GM10266 (cell line): Measurements from ENCODE around the gene PARK7.
"Not testable (repeated sequence)": the region's sequence is repeated elsewhere in the genome, so short reads cannot be mapped to it uniquely, and the experiment has no call there.

ENCODE experiments used
- DNase-seq: peaks from one replicate; pipeline ENCODE4 v3.0.0; 2012; ENCODE audit errors: extremely low spot score
- CTCF ChIP-seq: IDR thresholded peaks from 2 replicates; pipeline ENCODE4 v1.5.1; 2012; ENCODE audit warnings: mild to moderate bottlenecking, low read depth; ENCODE audit not compliant: control insufficient read depth, insufficient read depth; ENCODE audit errors: missing control alignments

PARK7 gene

DNA sequence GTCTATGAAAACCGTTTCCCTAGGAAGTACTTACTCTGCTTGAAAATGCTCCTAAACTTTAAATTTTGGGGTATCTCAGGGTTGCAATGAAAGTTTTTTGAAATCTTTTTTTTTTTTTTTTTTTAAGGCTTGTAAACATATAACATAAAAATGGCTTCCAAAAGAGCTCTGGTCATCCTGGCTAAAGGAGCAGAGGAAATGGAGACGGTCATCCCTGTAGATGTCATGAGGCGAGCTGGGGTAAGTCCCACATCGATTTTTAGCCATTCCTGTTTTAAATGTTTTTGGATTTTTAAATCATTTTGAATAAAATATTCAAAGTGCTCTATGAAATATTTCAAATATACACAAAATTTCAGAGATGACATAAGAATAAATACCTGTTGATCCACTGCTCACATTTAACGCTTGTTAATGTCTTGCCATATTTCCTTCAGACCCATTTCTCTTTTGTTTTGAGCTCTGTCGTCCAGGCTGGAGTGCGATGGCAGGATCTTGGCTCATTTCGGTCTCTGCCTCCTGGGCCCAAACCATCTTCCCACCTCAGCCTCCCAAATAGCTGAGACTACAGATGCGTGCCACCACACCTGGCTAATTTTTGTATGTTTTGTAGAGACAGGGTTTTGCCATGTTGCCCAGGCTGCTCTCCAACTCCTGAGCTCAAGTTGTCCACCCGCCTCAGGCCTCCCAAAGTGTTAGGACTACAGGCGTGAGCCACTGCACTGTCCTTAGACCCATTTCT, 1.3 kb downstream of the PARK7 start:
- no peak for TF ChIP-seq CTCF
- no peak for DNase-seq

GRCh38 chr1:7963378-7963730, 1.8 kb downstream of the PARK7 start:
- DNase-seq = not testable (repeated sequence)

DNA sequence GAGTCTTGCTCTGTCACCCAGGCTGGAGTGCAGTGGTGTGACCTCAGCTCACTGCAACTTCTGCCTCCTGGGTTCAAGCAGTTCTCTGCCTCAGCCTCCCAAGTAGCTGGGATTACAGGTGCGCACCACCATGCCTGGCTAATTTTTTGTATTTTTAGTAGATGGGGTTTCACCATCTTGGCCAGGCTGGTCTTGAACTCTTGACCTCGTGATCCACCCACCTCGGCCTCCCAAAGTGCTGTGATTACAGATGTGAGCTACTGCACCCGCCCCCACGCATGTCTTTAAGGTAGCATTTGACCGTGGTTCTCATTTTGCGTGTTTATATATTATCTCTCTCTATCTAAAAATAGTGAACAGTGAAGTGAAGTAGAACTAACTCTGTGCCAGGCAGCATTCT, 2.3 kb downstream of the PARK7 start:
- DNase-seq = not testable (repeated sequence)

DNA sequence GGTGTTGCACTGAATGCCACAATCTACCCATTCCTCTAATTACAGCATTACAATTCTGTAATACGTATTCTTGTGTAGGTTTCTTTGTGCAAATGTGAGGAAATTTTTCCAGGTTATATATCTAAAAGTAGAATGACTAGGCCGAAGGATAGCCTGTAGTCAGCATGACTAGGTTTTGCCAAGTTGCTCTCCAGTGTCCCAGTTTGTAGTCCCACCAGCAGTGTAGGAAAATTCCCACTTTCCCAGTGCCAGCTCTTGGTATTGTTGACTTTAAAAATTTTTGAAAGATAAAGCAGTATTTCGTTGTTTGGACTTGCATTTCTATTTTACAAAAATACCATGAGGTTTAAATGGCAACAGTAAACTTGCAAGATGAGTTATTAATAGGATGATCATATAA, 3.0 kb downstream of the PARK7 start:
- no peak for TF ChIP-seq CTCF
- no peak for DNase-seq

- no peak for DNase-seq
- no peak for TF ChIP-seq CTCF
Measured at GRCh38 chr1:7967196-7967595, 5.7 kb downstream of the PARK7 start.

DNA sequence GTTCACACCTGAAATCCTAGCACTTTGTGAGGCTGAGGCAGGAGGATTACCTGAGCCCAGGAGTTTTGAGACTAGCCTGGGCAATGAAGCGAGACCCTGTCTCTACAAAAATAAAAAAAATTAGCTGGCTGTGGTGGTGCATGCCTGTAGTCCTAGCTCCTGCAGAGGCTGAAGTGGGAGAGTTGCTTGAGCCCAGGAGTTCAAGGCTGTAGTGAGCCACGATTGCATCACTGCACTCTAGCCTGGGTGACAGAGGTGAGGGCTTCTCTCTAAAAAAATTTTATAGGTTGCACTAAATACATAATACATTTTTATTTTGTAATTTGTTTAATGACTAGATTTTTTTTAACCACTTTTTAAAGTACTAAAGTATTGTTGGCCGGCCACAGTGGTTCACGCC, 6.1 kb downstream of the PARK7 start:
- TF ChIP-seq CTCF = no peak
- DNase-seq = no peak

DNA sequence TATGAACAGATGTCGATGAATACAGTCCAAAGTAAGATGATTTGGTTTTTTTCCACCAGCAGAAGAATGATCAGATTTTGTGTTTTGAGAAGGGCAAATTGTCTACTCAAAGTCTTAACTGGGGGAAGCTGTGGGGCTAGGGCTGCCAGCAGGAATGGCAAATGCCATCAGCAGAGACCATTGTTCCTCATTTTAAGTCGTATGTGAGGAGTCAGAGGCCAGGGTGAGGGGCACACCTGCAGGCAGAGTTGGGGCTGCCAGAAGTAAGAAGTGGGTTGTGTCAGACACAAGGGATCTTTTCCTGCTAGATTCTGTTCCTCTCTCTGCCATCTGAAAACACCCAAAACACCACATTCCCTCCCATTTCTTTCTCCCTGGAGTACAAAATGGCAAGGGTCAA, 8.7 kb downstream of the PARK7 start:
- no peak for TF ChIP-seq CTCF
- no peak for DNase-seq

DNA sequence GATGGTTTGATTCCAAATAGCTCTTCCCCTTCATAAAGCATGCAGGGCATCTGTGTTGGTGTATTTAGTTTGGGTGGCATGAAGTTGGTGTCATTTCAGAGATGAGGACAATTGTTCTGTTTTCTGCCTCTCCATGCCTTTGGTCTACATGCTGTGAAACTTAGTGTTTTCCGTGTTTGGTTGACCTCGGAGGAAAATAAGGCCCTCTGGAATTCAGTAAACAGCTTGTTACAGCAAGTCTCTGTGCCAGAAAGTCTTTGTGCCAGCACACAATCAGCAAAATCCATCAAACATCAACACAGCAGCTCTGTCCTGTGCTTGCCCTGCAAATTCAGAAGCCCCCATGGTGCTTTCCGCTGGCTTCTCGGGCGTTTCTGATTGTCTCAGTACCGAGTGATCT, 9.5 kb downstream of the PARK7 start:
- no peak for DNase-seq
- no peak for TF ChIP-seq CTCF
